GM21576 (cell line): ENCODE measurements around the gene PDE5A.
"Not testable (repeated sequence)": the region's sequence is repeated elsewhere in the genome, so short reads cannot be mapped to it uniquely, and the experiment has no call there.

ENCODE experiments used
- ATAC-seq: cut with Tn5 transposase; IDR thresholded peaks from one replicate; pipeline ENCODE4 v1.9.1; 2021; ENCODE audit warnings: mild to moderate bottlenecking, moderate library complexity; ENCODE audit not compliant: unreplicated experiment

The PDE5A gene

GRCh38 chr4:119478446-119479179 is 150.0 kb downstream of the PDE5A start:
- no peak for ATAC-seq

GRCh38 chr4:119477412-119478053 is 151.1 kb downstream of the PDE5A start:
- no peak for ATAC-seq

- peak; percentile 55 for ATAC-seq
Measured at GRCh38 chr4:119471259-119471658, 157.3 kb downstream of the PDE5A start.

- ATAC-seq: peak; percentile 54
Measured at GRCh38 chr4:119470737-119471063, 157.9 kb downstream of the PDE5A start.

GRCh38 chr4:119470021-119470736 is 158.4 kb downstream of the PDE5A start:
- ATAC-seq: peak; percentile 63

GRCh38 chr4:119469039-119469438 is 159.6 kb downstream of the PDE5A start:
- not testable (repeated sequence) for ATAC-seq

GRCh38 chr4:119462733-119463132 is 165.9 kb downstream of the PDE5A start:
- ATAC-seq: not testable (repeated sequence)

GRCh38 chr4:119455734-119456133 is 172.9 kb downstream of the PDE5A start:
- not testable (repeated sequence) for ATAC-seq

- peak; percentile 100 for ATAC-seq
Measured at GRCh38 chr4:119454491-119455270, 173.9 kb downstream of the PDE5A start.

- peak; percentile 3 for ATAC-seq
Measured at GRCh38 chr4:119454151-119454490, 174.5 kb downstream of the PDE5A start.

- ATAC-seq: not testable (repeated sequence)
Measured at GRCh38 chr4:119453286-119453685, 175.3 kb downstream of the PDE5A start.

GRCh38 chr4:119449851-119450250 is 178.8 kb downstream of the PDE5A start:
- not testable (repeated sequence) for ATAC-seq
